Heart right ventricle (tissue), 16 donors: ENCODE results near the gene ZC3H7A. TPM values are rescaled to one million over a fixed set of nuclear protein-coding genes. Genes with fewer than 3 reads are reported as not detected.

Experiments used
- ATAC-seq, 8 donors: fragments of 200-7000 bp; cut with Tn5 transposase; one replicate each; pipeline ENCODE4 v1.9.1; 2020; ENCODE audit warnings: mild to moderate bottlenecking in 8 of 8, moderate library complexity in 8 of 8, moderate number of reproducible peaks in 1 of 8
- DNase-seq, 2 donors: peaks; one replicate each; pipeline ENCODE4 v3.0.0-alpha.2; 2020
- H3K27ac ChIP-seq, 10 donors: fragments of 200-600 bp; sonication (generic) in 2 of 10; one replicate each; pipeline versions ENCODE4 v1.5.0 to v1.8.0; 2020 to 2022; ENCODE audit warnings: mild to moderate bottlenecking in 3 of 10
- H3K27me3 ChIP-seq, 7 donors: fragments of 200-600 bp; one replicate each; pipeline ENCODE4 v1.8.0; 2021 to 2022; ENCODE audit warnings: mild to moderate bottlenecking in 2 of 7
- H3K36me3 ChIP-seq, 9 donors: fragments of 200-600 bp; sonication (generic) in 1 of 9; one replicate each; pipeline versions ENCODE4 v1.5.0 to v1.8.0; 2020 to 2022; ENCODE audit warnings: mild to moderate bottlenecking in 2 of 9
- H3K4me1 ChIP-seq, 9 donors: fragments of 200-600 bp; sonication (generic) in 1 of 9; one replicate each; pipeline versions ENCODE4 v1.5.0 to v1.8.0; 2020 to 2022; ENCODE audit warnings: mild to moderate bottlenecking in 4 of 9
- H3K4me3 ChIP-seq, 10 donors: fragments of 200-600 bp; sonication (generic) in 2 of 10; one replicate each; pipeline versions ENCODE4 v1.5.0 to v1.8.0; 2020 to 2022; ENCODE audit warnings: mild to moderate bottlenecking in 7 of 10, moderate library complexity in 2 of 10
- H3K9me3 ChIP-seq, 11 donors: fragments of 200-600 bp in 10 of 11; sonication (generic) in 2 of 11; one replicate each; pipeline versions ENCODE4 v1.5.0 to v1.8.0; 2013 to 2022; ENCODE audit warnings: mild to moderate bottlenecking in 2 of 11, control low read depth in 1 of 11, moderate library complexity in 1 of 11
- CTCF ChIP-seq, 9 donors: fragments of 200-600 bp; sonication (generic) in 2 of 9; IDR thresholded peaks; one replicate each; pipeline versions ENCODE4 v1.5.0 to v1.8.0; 2021 to 2022; ENCODE audit warnings: antibody characterized with exemption in 9 of 9, mild to moderate bottlenecking in 5 of 9, moderate library complexity in 1 of 9
- WGBS, 2 donors: extraction: QIAGEN DNeasy Blood & Tissue Kit; methylation state at CpG; one replicate each; pipeline ENCODE4 v1.1.7; 2013; ENCODE audit warnings: inconsistent platforms in 1 of 2; 5-methylcytosine and 5-hydroxymethylcytosine counted together
- intact Hi-C, 10 donors: fragments of 100-400 bp; cut with DNase I; formaldehyde crosslinking; loops; one replicate each; pipeline versions ENCODE4 v1.11.1 to v1.14.2; 2022
- polyA plus RNA-seq, 2 donors: library from polyadenylated mRNA; stranded (reverse); fragments of 200-250 nt; gene quantifications; one replicate each; pipeline ENCODE4 v1.2.3, GENCODE V29; 2013
- total RNA-seq, 10 donors: library from RNA; stranded (reverse); fragmentation: NEBNext Ultra II Directional in 3 of 10; extraction: Animal tissue kit (Norgen Biotek cat#: 25700) in 3 of 10; gene quantifications; one replicate each; pipeline versions ENCODE4 v1.2.1 to v1.2.4, GENCODE V29; 2021 to 2023
- donor health status: Arrhythmogenic right ventricular cardiomyopathy.
- donor health status: ischemic (EF 13 %, LVEDD 7.1; RV severe dilation, severe dysfunction).
- donor health status: healthy with polysubstance abuse.
- donor health status: DM: no; HTN: yes; CAD: no.
- donor health status: DM: no; HTN: no; CAD: no.
- donor health status: ischemic (EF 25% LVEDD 6.9; RV normal size, moderate dysfunction).
- donor health status: ischemic (EF 25% LVEDD 5.7; RV mildly dilated, moderate dysfunction).
- donor health status: healthy.
- donor health status: DM: yes; HTN: yes; CAD: no.
- donor health status: Ischemic cardiomyopathy.
- donor health status: ischemic (EF 35%, LVEDD 5.7; RV mildly dilated, moderate dysfunction).
- donor health status: nonischemic (EF 11% LVEDD 7.7; RV severe dilation, severe dysfunction).
- donor health status: DM: yes; HTN: yes; CAD: no.
- donor health status: PGD.
- donor health status: ischemic (EF 29% LVEDD 5.4; RV normal size, mild dysfunction).
- donor health status: nonischemic (EF 23%, LVEDD 6.1; RV moderate dilation, normal function).

Gene ZC3H7A
- total and polyA plus RNA-seq, 12 donors: 15.2 to 36.1 (median 30.3) TPM

DNA sequence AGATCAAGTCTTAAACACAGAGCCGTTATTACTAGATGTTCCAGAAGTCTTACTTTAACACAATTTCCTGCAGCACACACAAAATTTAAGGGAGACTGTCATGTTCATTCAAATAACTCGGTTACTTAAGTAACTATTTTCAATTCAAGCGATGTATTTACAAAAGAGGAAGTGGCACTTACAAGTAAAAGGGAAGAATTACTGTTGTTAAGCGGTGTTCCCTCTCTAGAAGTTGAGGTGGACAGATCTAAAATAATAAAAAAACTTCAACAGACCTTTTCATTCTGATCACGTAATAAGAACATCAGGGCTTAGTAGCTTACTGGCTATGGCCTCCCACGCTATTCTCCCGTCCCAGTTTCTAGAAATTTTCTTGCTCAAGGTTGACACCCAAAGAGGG lies 28.2 kb downstream of the ZC3H7A start:
- Histone ChIP-seq H3K27me3 (no peaks in the 10 kb centered on the region), H3K4me3 (no peak overlapping the region), H3K4me1 (peaks cover 0 to 14% (median 0%) of the 10 kb centered on the region in 9 donors), H3K9me3 (no peaks in the 10 kb centered on the region), H3K36me3 (peaks cover 0 to 100% (median 80%) of the 10 kb centered on the region in 9 donors), H3K27ac (peak overlapping the region in 1 of 10 donors; percentile 59)
- intact Hi-C loops: loop anchor here in 1 of 10 donors (10.0 kb wide), 1 partner anchor 76 kb away; no protein-coding TSS in a partner anchor
- 88% methylated on average over 7 of the region's 7 CpGs for WGBS, 2 donors
- DNase-seq: no peak
- no peak for TF ChIP-seq CTCF (IDR thresholded peaks at IDR 0.05)
- no peak for ATAC-seq

DNA sequence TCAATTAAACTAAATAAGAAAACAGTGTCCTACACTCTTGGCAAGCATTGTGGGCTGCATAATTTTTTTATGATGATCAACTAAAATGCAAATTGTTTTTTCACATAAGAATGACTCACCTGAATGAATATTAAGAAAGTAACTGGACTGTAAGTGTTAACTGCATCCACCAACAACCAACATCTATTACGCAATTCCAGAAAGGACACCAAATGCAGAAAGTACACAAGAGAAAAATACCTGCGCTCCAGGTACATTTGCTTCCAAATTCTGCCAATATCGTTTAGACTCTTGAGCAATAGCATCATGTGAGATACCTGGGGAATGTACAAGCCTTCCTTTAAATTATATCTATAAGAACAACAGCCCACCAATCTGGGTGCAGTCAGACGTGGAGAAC lies 34.6 kb downstream of the ZC3H7A start:
- WGBS, 2 donors: 92 to 95% methylated on average over 4 of the region's 4 CpGs
- H3K4me3 ChIP-seq: no peak overlapping the region
- no peak for TF ChIP-seq CTCF (IDR thresholded peaks at IDR 0.05)
- no peaks in the 10 kb centered on the region for H3K9me3 ChIP-seq
- H3K36me3 ChIP-seq: peaks cover 0 to 100% (median 67%) of the 10 kb centered on the region in 9 donors
- intact Hi-C loops: loop anchor here in 1 of 10 donors (10.0 kb wide), 1 partner anchor 82 kb away; no protein-coding TSS in a partner anchor
- peaks cover 0 to 14% (median 9%) of the 10 kb centered on the region in 9 donors for H3K4me1 ChIP-seq
- no peaks in the 10 kb centered on the region for H3K27me3 ChIP-seq
- H3K27ac ChIP-seq: no peak overlapping the region
- ATAC-seq (no peak), DNase-seq (no peak)

GRCh38 chr16:11759997-11760396 lies 37.1 kb downstream of the ZC3H7A start:
- TF ChIP-seq CTCF (IDR thresholded peaks at IDR 0.05): no peak
- DNase-seq: no peak
- H3K4me1 ChIP-seq: peaks cover 0 to 14% (median 9%) of the 10 kb centered on the region in 9 donors
- intact Hi-C loops: loop anchor here in 2 of 10 donors (10.0 kb wide), 1 partner anchor 85 kb away; no protein-coding TSS in a partner anchor
- H3K27me3 ChIP-seq: no peaks in the 10 kb centered on the region
- no peak overlapping the region for H3K27ac ChIP-seq
- H3K9me3 ChIP-seq: no peaks in the 10 kb centered on the region
- H3K36me3 ChIP-seq: peaks cover 0 to 100% (median 63%) of the 10 kb centered on the region in 9 donors
- WGBS, 2 donors: 98% methylated on average over 4 of the region's 4 CpGs
- no peak for ATAC-seq
- H3K4me3 ChIP-seq: no peak overlapping the region

GRCh38 chr16:11759163-11759834 lies 37.8 kb downstream of the ZC3H7A start:
- no peak for TF ChIP-seq CTCF (IDR thresholded peaks at IDR 0.05)
- no peak overlapping the region for H3K27ac ChIP-seq
- 90 to 92% methylated on average over 9 of the region's 9 CpGs for WGBS, 2 donors
- ATAC-seq: no peak
- no peaks in the 10 kb centered on the region for H3K9me3 ChIP-seq
- H3K27me3 ChIP-seq: no peaks in the 10 kb centered on the region
- intact Hi-C loops: loop anchor here in 1 of 10 donors (10.0 kb wide), 1 partner anchor 86 kb away; no protein-coding TSS in a partner anchor
- H3K4me3 ChIP-seq: no peak overlapping the region
- H3K36me3 ChIP-seq: peaks cover 0 to 100% (median 64%) of the 10 kb centered on the region in 9 donors
- no peak for DNase-seq
- peaks cover 0 to 14% (median 9%) of the 10 kb centered on the region in 9 donors for H3K4me1 ChIP-seq
